ENCODE results near the gene ANKHD1. TPM values are rescaled to one million over a fixed set of nuclear protein-coding genes. Genes with fewer than 3 reads are reported as not detected.

The ANKHD1 gene
- total RNA-seq (2022; extraction: Qiagen RNA extraction), result 40.4 to 60.3 TPM (median 54.5 TPM) in 5 replicates

GRCh38 chr5:140401362-140402257 is at the start of gene ANKHD1:
Gene ANKHD1, plus strand, starts transcription at chr5:140401833. Its CDS starts 135 bp downstream, at chr5:140401968.

GRCh38 chr5:140360101-140360500 is 41.5 kb upstream of the ANKHD1 start, which contains the start of gene SLC4A9:
Gene SLC4A9, plus strand, starts transcription at chr5:140360194. Its CDS starts 43 bp downstream, at chr5:140360237.

GRCh38 chr5:140547508-140548299 is 146.1 kb downstream of the ANKHD1 start, which contains the start of gene EIF4EBP3:
Gene EIF4EBP3, plus strand, starts transcription at chr5:140547662. Its CDS starts 76 bp downstream, at chr5:140547738.

GRCh38 chr5:140557136-140557805 is 155.6 kb downstream of the ANKHD1 start, which contains the start of gene SRA1:
Gene SRA1, minus strand, starts transcription at chr5:140557473. Its CDS starts 21 bp downstream, at chr5:140557452.

GRCh38 chr5:140564196-140565023 is 162.8 kb downstream of the ANKHD1 start, which contains the start of the genes APBB3 and SLC35A4:
Gene APBB3, minus strand, starts transcription at chr5:140564598. Its CDS starts 353 bp downstream, at chr5:140564245.
Gene SLC35A4, plus strand, starts transcription at chr5:140564828. Its CDS starts 2,342 bp downstream, at chr5:140567170.

Other genes with a start within 250 kb of the ANKHD1 start
- gene CYSTM1, start 226.6 kb upstream of the ANKHD1 start, total RNA-seq (2022; extraction: Qiagen RNA extraction), result 136 to 252 TPM (median 141 TPM) in 5 replicates
- 86.3 to 143 TPM (median 88.9 TPM) in 5 replicates for gene PFDN1, start 98.7 kb upstream of the ANKHD1 start, total RNA-seq (2022; extraction: Qiagen RNA extraction)
- gene HBEGF, start 55.2 kb upstream of the ANKHD1 start, total RNA-seq (2022; extraction: Qiagen RNA extraction), result 5.5 to 6.7 TPM (median 5.7 TPM) in 5 replicates
- gene SLC4A9, start 41.6 kb upstream of the ANKHD1 start, total RNA-seq (2022; extraction: Qiagen RNA extraction), result 0.04 TPM in 1 of 5 replicates, not detected in the others
- 1.3 to 3.1 TPM (median 1.8 TPM) in 5 replicates for gene EIF4EBP3, start 145.8 kb downstream of the ANKHD1 start, total RNA-seq (2022; extraction: Qiagen RNA extraction)
- 37.0 to 43.4 TPM (median 40.9 TPM) in 5 replicates for gene SRA1, start 155.6 kb downstream of the ANKHD1 start, total RNA-seq (2022; extraction: Qiagen RNA extraction)
- 2.9 to 6.0 TPM (median 5.6 TPM) in 5 replicates for gene APBB3, start 162.8 kb downstream of the ANKHD1 start, total RNA-seq (2022; extraction: Qiagen RNA extraction)
- 64.1 to 84.6 TPM (median 81.5 TPM) in 5 replicates for gene SLC35A4, start 163.0 kb downstream of the ANKHD1 start, total RNA-seq (2022; extraction: Qiagen RNA extraction)
- gene CD14, start 231.3 kb downstream of the ANKHD1 start, total RNA-seq (2022; extraction: Qiagen RNA extraction), result 2.6 to 3.4 TPM (median 3.0 TPM) in 5 replicates
- gene TMCO6, start 237.6 kb downstream of the ANKHD1 start, total RNA-seq (2022; extraction: Qiagen RNA extraction), result 8.1 to 14.2 TPM (median 10.8 TPM) in 5 replicates
- gene NDUFA2, start 245.8 kb downstream of the ANKHD1 start, total RNA-seq (2022; extraction: Qiagen RNA extraction), result 87.2 to 125 TPM (median 90.7 TPM) in 5 replicates
- 101 to 114 TPM (median 104 TPM) in 5 replicates for gene IK, start 246.0 kb downstream of the ANKHD1 start, total RNA-seq (2022; extraction: Qiagen RNA extraction)

Data from A549 treated with dexamethasone at 1 μM for 4 hours (cell line).